ENCODE measurements around the gene RANBP1. TPM values are rescaled to one million over a fixed set of nuclear protein-coding genes. Genes with fewer than 3 reads are reported as not detected.
A peak's percentile ranks its signal among the peaks of the same experiment; 100 is the strongest.

Gene RANBP1
- total and polyA plus RNA-seq, 2 of the 13 experiments (the other 11 are each of a cell fraction or from before 2014, with no cell fraction given) = 181 to 492 TPM

- Histone ChIP-seq H3K27me3 (ENCODE audit: control insufficient read depth in 1 of 2, insufficient read depth in 2 of 2, low read length in 2 of 2) (no peaks in the 10 kb centered on the region), H3K36me3 (replicated peaks in 1 of 2; ENCODE audit: control insufficient read depth in 1 of 2, insufficient read depth in 2 of 2, low read length in 2 of 2) (peaks cover 10 to 23% of the 10 kb centered on the region in 2 experiments), H3K27ac (ENCODE audit: extremely low read length, insufficient read depth, low read length) (no peak overlapping the region), H3K9ac (ENCODE audit: insufficient read depth, low read depth, low read length) (no peak overlapping the region), H3K4me1 (ENCODE audit: insufficient read depth, low read length) (peaks cover 45% of the 10 kb centered on the region), H3K4me2 (ENCODE audit: low read depth, low read length) (peak overlapping the region; percentile 88), H3K9me3 (ENCODE audit: low read length) (no peaks in the 10 kb centered on the region), H2AFZ (ENCODE audit: low read length) (no peak overlapping the region), H3K79me2 (ENCODE audit: insufficient read depth, low read length) (peaks cover 11% of the 10 kb centered on the region), H3K4me3 (replicated peaks in 1 of 3; ENCODE audit: insufficient read depth in 1 of 3, low read depth in 2 of 3, low read length in 3 of 3) (peak overlapping the region; percentile 73 to 86 (median 84); a peak in 4 of 6 replicates), H4K20me1 (ENCODE audit: insufficient read depth, low read length) (peaks cover 3% of the 10 kb centered on the region; the same call in 1 of the 2 replicates)
- WGBS (ENCODE audit: low lambda C conversion rate) = 0% methylated on average over 1 of the region's 3 CpGs
- DNase-seq (ENCODE audit: low spot score) (no peak), ATAC-seq (peak; percentile 22), FAIRE-seq (no peak)
- BruUV-seq (replicated peaks) = no TSS peak
- intact Hi-C loops (cut with micrococcal nuclease; ENCODE audit: unreplicated experiment) (no loop called here), in situ Hi-C loops (cut with HindIII; ENCODE audit: extremely low pct_ligation_motif_present, low pct_unique_long_range_greater_than_20kb) (no loop called here)
- CTCF ChIA-PET (ENCODE audit: low intra/inter-chr PET ratio, low total read pairs) = no interaction called here
- POLR2A ChIA-PET = interaction anchor here (1.2 kb wide), 2 partner anchors 13 to 161 kb away, joined by 3 to 4 read pairs; partner anchors contain the start of gene TRMT2A
- TF ChIP-seq HNRNPL (IDR thresholded peaks at IDR 0.05; ENCODE audit: low read depth, low read length) (peak; percentile 67; the same call in 1 of the 2 replicates), ZNF280B (CRISPR knock-in tag; IDR thresholded peaks at IDR 0.05; ENCODE audit: borderline replicate concordance) (0 out of 2 replicates have a peak, but pooled peaks have one; percentile 41), SP5 (CRISPR knock-in tag; IDR thresholded peaks at IDR 0.05; ENCODE audit: borderline replicate concordance, low read depth) (no peak), TCF12 (IDR thresholded peaks at IDR 0.05) (no peak), TCF12 (CRISPR knock-in tag; IDR thresholded peaks at IDR 0.05) (0 out of 2 replicates have a peak, but pooled peaks have one; percentile 29), ZNF318 (CRISPR knock-in tag; IDR thresholded peaks at IDR 0.05) (0 out of 2 replicates have a peak, but pooled peaks have one; percentile 40), ZNF263 (CRISPR knock-in tag; IDR thresholded peaks at IDR 0.05) (no peak), HOXA3 (CRISPR knock-in tag; IDR thresholded peaks at IDR 0.05) (0 out of 2 replicates have a peak, but pooled peaks have one; percentile 20), GATAD2A (CRISPR knock-in tag; IDR thresholded peaks at IDR 0.05) (no peak), ZNF563 (CRISPR knock-in tag; IDR thresholded peaks at IDR 0.05) (0 out of 2 replicates have a peak, but pooled peaks have one; percentile 26), AHR (CRISPR knock-in tag; IDR thresholded peaks at IDR 0.05) (no peak), RBM39 (IDR thresholded peaks at IDR 0.05; ENCODE audit: low read depth, low read length, poor library complexity, severe bottlenecking) (peak; percentile 11)
- TF ChIP-seq, protein P1, sequence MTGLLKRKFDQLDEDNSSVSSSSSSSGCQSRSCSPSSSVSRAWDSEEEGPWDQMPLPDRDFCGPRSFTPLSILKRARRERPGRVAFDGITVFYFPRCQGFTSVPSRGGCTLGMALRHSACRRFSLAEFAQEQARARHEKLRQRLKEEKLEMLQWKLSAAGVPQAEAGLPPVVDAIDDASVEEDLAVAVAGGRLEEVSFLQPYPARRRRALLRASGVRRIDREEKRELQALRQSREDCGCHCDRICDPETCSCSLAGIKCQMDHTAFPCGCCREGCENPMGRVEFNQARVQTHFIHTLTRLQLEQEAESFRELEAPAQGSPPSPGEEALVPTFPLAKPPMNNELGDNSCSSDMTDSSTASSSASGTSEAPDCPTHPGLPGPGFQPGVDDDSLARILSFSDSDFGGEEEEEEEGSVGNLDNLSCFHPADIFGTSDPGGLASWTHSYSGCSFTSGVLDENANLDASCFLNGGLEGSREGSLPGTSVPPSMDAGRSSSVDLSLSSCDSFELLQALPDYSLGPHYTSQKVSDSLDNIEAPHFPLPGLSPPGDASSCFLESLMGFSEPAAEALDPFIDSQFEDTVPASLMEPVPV (CRISPR knock-in tag; IDR thresholded peaks at IDR 0.05) = no peak
These were observed 14.4 kb downstream of the RANBP1 start for GRCh38 chr22:20130319-20130718.
